GM23248 (cell line): Measurements from ENCODE around the gene NEMP2. TPM values are rescaled to one million over a fixed set of nuclear protein-coding genes. Genes with fewer than 3 reads are reported as not detected.

Source experiments
- DNase-seq: peaks from one replicate; pipeline ENCODE4 v3.0.0-alpha.2; 2015
- H2AFZ ChIP-seq: fragments of 200-600 bp; sonication (generic); 2 replicates; pipeline ENCODE4 v1.6.1; 2016; ENCODE audit warnings: antibody characterized with exemption
- H3F3A ChIP-seq: fragments of 200-600 bp; sonication (generic); 2 replicates; pipeline ENCODE4 v1.6.1; 2016; ENCODE audit warnings: mild to moderate bottlenecking, antibody characterized with exemption, mixed run types; ENCODE audit not compliant: insufficient read depth
- H3K27ac ChIP-seq: fragments of 200-600 bp; sonication (generic); 2 replicates; pipeline ENCODE4 v1.5.1; 2016; ENCODE audit warnings: mild to moderate bottlenecking
- H3K27me3 ChIP-seq: fragments of 200-600 bp; sonication (generic); replicated peaks from 2 replicates; pipeline ENCODE4 v1.6.1; 2016; ENCODE audit warnings: mild to moderate bottlenecking; ENCODE audit not compliant: insufficient read depth
- H3K36me3 ChIP-seq: fragments of 200-600 bp; sonication (generic); 2 replicates; pipeline ENCODE4 v1.6.1; 2016; ENCODE audit warnings: low read depth, mild to moderate bottlenecking
- H3K4me1 ChIP-seq: fragments of 200-600 bp; sonication (generic); 2 replicates; pipeline ENCODE4 v1.6.1; 2016; ENCODE audit warnings: mild to moderate bottlenecking; ENCODE audit not compliant: insufficient read depth
- H3K4me2 ChIP-seq: fragments of 200-600 bp; sonication (generic); one replicate; pipeline ENCODE4 v1.6.1; 2016; ENCODE audit warnings: mild to moderate bottlenecking; ENCODE audit not compliant: unreplicated experiment
- H3K4me3 ChIP-seq: fragments of 200-600 bp; sonication (generic); 2 replicates; pipeline ENCODE4 v1.5.1; 2016; ENCODE audit warnings: mild to moderate bottlenecking
- H3K79me2 ChIP-seq: fragments of 200-600 bp; sonication (generic); 2 replicates; pipeline ENCODE4 v1.6.1; 2016; ENCODE audit warnings: mild to moderate bottlenecking; ENCODE audit not compliant: insufficient read depth
- H3K9ac ChIP-seq: fragments of 200-600 bp; sonication (generic); 2 replicates; pipeline ENCODE4 v1.6.1; 2016; ENCODE audit warnings: mild to moderate bottlenecking
- H3K9me2 ChIP-seq: fragments of 200-600 bp; sonication (generic); 2 replicates; pipeline ENCODE4 v1.6.1; 2016; ENCODE audit warnings: mixed run types, mild to moderate bottlenecking, moderate library complexity; ENCODE audit not compliant: insufficient read depth
- H3K9me3 ChIP-seq: fragments of 200-600 bp; sonication (generic); one replicate; pipeline ENCODE4 v1.6.1; 2017; ENCODE audit warnings: low read depth
- H4K20me1 ChIP-seq: fragments of 200-600 bp; sonication (generic); 2 replicates; pipeline ENCODE4 v1.6.0; 2016; ENCODE audit not compliant: insufficient read depth
- EZH2 ChIP-seq: fragments of 200-600 bp; sonication (generic); IDR thresholded peaks from 2 replicates; pipeline ENCODE4 v1.6.1; 2018; ENCODE audit warnings: antibody characterized with exemption, mild to moderate bottlenecking; ENCODE audit not compliant: insufficient read depth, poor library complexity, severe bottlenecking
- EZH2phosphoT487 ChIP-seq: fragments of 200-600 bp; sonication (generic); IDR thresholded peaks from 2 replicates; pipeline ENCODE4 v1.6.1; 2018; ENCODE audit warnings: antibody characterized with exemption, moderate library complexity, mild to moderate bottlenecking, low read depth; ENCODE audit not compliant: insufficient read depth
- WGBS, 2 experiments: methylation state at CpG; one replicate each; pipeline ENCODE4 v1.1.6; 2015 to 2017; ENCODE audit warnings: low lambda C conversion rate in 2 of 2, low coverage in 1 of 2; ENCODE audit errors: missing lambda C conversion rate in 2 of 2; 5-methylcytosine and 5-hydroxymethylcytosine counted together
- in situ Hi-C: fragments of 300-500 bp; cut with MboI; formaldehyde crosslinking; loops from 2 replicates; pipeline ENCODE4 v1.15.0; 2020
- polyA plus RNA-seq: library from polyadenylated mRNA; unstranded; fragments of >200 nt; fragmentation: Nextera tagmentation; extraction: Ambion mirVana; gene quantifications from 2 replicates; pipeline ENCODE4 v1.2.1, GENCODE V29; 2016
- total RNA-seq: library from RNA; depleted of rRNA; stranded (reverse); fragments of >200 nt; shearing (Covaris generic); gene quantifications from 2 replicates; pipeline ENCODE4 v1.2.3, GENCODE V29; 2014

The NEMP2 gene
- total and polyA plus RNA-seq, 2 experiments from 2014 or later: 2.7 to 3.8 TPM

GRCh38 chr2:190465060-190465459 lies 69.5 kb downstream of the NEMP2 start:
- 61 to 72% methylated on average over 2 of the region's 2 CpGs for WGBS, 2 experiments
- Histone ChIP-seq H3K79me2 (no peaks in the 10 kb centered on the region), H3K27ac (no peak overlapping the region), H3K4me3 (no peak overlapping the region), H3K36me3 (no peaks in the 10 kb centered on the region), H3K4me1 (peaks cover 38% of the 10 kb centered on the region), H3K9ac (no peak overlapping the region), H2AFZ (no peak overlapping the region), H3K9me2 (no peaks in the 10 kb centered on the region), H4K20me1 (no peaks in the 10 kb centered on the region), H3K27me3 (no peaks in the 10 kb centered on the region), H3K4me2 (no peak overlapping the region), H3F3A (peaks cover 19% of the 10 kb centered on the region), H3K9me3 (no peaks in the 10 kb centered on the region)
- DNase-seq: no peak
- no peak for TF ChIP-seq EZH2
- in situ Hi-C loops: no loop called here

- Histone ChIP-seq H3K79me2 (no peaks in the 10 kb centered on the region), H2AFZ (no peak overlapping the region), H4K20me1 (no peaks in the 10 kb centered on the region), H3K27me3 (no peaks in the 10 kb centered on the region), H3K9me2 (no peaks in the 10 kb centered on the region), H3K9me3 (no peaks in the 10 kb centered on the region), H3K9ac (no peak overlapping the region), H3K4me1 (peaks cover 14% of the 10 kb centered on the region), H3K27ac (no peak overlapping the region), H3K4me2 (no peak overlapping the region), H3F3A (peaks cover under 1% of the 10 kb centered on the region), H3K36me3 (no peaks in the 10 kb centered on the region), H3K4me3 (no peak overlapping the region)
- no peak for DNase-seq
- no peak for TF ChIP-seq EZH2
- TF ChIP-seq EZH2phosphoT487: no peak
- in situ Hi-C loops: no loop called here
- 93 to 100% methylated on average over 1 of the region's 1 CpG for WGBS, 2 experiments
Measured at GRCh38 chr2:190462611-190463010, 71.9 kb downstream of the NEMP2 start.

- Histone ChIP-seq H3F3A (no peaks in the 10 kb centered on the region), H4K20me1 (no peaks in the 10 kb centered on the region), H3K27ac (no peak overlapping the region), H2AFZ (no peak overlapping the region), H3K9me3 (no peaks in the 10 kb centered on the region), H3K4me2 (no peak overlapping the region), H3K79me2 (no peaks in the 10 kb centered on the region), H3K9ac (no peak overlapping the region), H3K9me2 (no peaks in the 10 kb centered on the region), H3K27me3 (no peaks in the 10 kb centered on the region), H3K36me3 (no peaks in the 10 kb centered on the region), H3K4me1 (peaks cover 10% of the 10 kb centered on the region), H3K4me3 (no peak overlapping the region)
- in situ Hi-C loops: no loop called here
- WGBS, 2 experiments: 64 to 69% methylated on average over 2 of the region's 2 CpGs
- no peak for DNase-seq
- TF ChIP-seq EZH2phosphoT487 (no peak), EZH2 (no peak)
Measured at GRCh38 chr2:190462181-190462580, 72.3 kb downstream of the NEMP2 start.

GRCh38 chr2:190460487-190460886 lies 74.0 kb downstream of the NEMP2 start:
- H3K9me2 ChIP-seq: no peaks in the 10 kb centered on the region
- H3K36me3 ChIP-seq: no peaks in the 10 kb centered on the region
- no peak overlapping the region for H3K4me2 ChIP-seq
- no peaks in the 10 kb centered on the region for H3K9me3 ChIP-seq
- no peak overlapping the region for H3K4me3 ChIP-seq
- H2AFZ ChIP-seq: no peak overlapping the region
- no peaks in the 10 kb centered on the region for H3K27me3 ChIP-seq
- H3K27ac ChIP-seq: no peak overlapping the region
- no peak overlapping the region for H3K9ac ChIP-seq
- DNase-seq: no peak
- H3K4me1 ChIP-seq: no peaks in the 10 kb centered on the region
- no peaks in the 10 kb centered on the region for H4K20me1 ChIP-seq
- H3F3A ChIP-seq: no peaks in the 10 kb centered on the region
- in situ Hi-C loops: no loop called here
- TF ChIP-seq EZH2 (no peak), EZH2phosphoT487 (no peak)
- H3K79me2 ChIP-seq: no peaks in the 10 kb centered on the region
- 65 to 68% methylated on average over 5 of the region's 5 CpGs for WGBS, 2 experiments

- Histone ChIP-seq H3K4me3 (no peak overlapping the region), H3K27me3 (no peaks in the 10 kb centered on the region), H3K27ac (no peak overlapping the region), H3K36me3 (no peaks in the 10 kb centered on the region), H2AFZ (no peak overlapping the region), H3K4me1 (no peaks in the 10 kb centered on the region), H4K20me1 (no peaks in the 10 kb centered on the region), H3F3A (no peaks in the 10 kb centered on the region), H3K9ac (no peak overlapping the region), H3K79me2 (no peaks in the 10 kb centered on the region), H3K4me2 (no peak overlapping the region), H3K9me3 (no peaks in the 10 kb centered on the region), H3K9me2 (no peaks in the 10 kb centered on the region)
- DNase-seq: no peak
- in situ Hi-C loops: no loop called here
- 100% methylated on average over 1 of the region's 1 CpG for WGBS, 2 experiments
- TF ChIP-seq EZH2phosphoT487: no peak
- TF ChIP-seq EZH2: no peak
Measured at GRCh38 chr2:190459881-190460280, 74.6 kb downstream of the NEMP2 start.
